HG03159 (cell line): ENCODE measurements around the gene MSH3.
"Not testable (repeated sequence)": the region's sequence is repeated elsewhere in the genome, so short reads cannot be mapped to it uniquely, and the experiment has no call there.

Source experiments
- ATAC-seq: cut with Tn5 transposase; IDR thresholded peaks from one replicate; pipeline ENCODE4 v1.9.1; 2021; ENCODE audit warnings: mild to moderate bottlenecking, moderate library complexity; ENCODE audit not compliant: unreplicated experiment

The MSH3 gene

GRCh38 chr5:80705216-80705769, 50.8 kb downstream of the MSH3 start:
- no peak for ATAC-seq

GRCh38 chr5:80705801-80706200, 51.3 kb downstream of the MSH3 start:
- ATAC-seq = no peak

GRCh38 chr5:80706835-80707447, 52.5 kb downstream of the MSH3 start:
- ATAC-seq = no peak

DNA sequence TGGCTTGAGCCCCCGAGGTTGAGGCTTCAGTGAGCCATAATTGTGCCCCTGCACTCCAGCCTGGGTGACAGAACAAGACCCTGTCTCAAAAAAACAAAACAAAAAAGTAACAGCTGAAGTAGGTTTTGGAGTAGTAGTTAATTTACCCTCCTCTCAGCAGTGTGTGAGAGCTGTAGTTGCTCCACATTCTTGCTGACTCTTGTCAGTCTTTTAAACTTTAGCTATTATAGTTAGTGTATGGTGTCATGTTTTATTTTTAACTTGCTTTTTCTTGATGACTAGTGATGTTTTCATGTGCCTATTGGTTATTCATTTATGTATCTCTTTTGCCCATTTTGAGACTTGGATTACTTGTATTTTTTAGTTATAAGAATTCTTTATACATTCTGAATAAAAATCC, 53.2 kb downstream of the MSH3 start:
- no peak for ATAC-seq

DNA sequence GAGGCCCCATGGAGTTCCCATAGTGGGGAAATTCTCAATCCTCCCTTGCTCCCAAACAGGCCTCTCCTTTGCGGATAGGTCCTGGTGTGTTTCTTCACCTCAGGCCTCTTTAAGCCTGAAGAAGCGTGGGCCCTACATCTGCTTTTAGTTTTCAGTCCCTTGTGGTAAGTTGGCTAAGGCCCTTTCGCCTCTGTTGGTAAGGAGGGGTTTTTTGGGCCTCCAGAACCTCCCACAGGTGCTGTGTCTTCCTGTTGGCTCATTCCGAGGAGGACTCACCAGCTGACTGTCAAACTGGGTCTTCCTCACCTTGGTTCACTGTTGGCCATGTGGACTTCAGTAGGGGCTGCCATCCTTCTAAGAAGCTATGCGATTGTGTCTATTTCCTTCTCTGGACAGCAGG, 56.8 kb downstream of the MSH3 start:
- ATAC-seq = no peak

- no peak for ATAC-seq
These were observed 57.5 kb downstream of the MSH3 start for GRCh38 chr5:80711938-80712337.

GRCh38 chr5:80712919-80713318, 58.5 kb downstream of the MSH3 start:
- no peak for ATAC-seq

DNA sequence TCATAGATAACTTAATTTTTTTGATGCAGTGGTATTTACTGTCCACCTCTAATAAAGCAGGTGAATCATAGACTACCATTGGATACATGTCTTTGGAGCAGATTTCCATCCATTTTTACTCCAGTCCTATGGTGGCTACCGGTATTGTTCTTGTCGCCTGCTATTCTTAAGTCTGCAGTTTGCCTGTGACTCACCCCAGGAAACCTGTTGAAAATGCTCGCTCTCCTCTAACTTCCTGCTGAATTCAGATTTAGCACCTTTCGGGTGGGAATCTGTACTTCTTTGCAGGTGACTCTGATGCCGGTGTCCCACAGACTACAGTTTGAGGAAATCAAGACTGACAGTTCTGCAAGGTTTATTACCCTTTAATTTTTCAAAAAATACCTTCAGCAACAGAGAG, 59.2 kb downstream of the MSH3 start:
- ATAC-seq = no peak

DNA sequence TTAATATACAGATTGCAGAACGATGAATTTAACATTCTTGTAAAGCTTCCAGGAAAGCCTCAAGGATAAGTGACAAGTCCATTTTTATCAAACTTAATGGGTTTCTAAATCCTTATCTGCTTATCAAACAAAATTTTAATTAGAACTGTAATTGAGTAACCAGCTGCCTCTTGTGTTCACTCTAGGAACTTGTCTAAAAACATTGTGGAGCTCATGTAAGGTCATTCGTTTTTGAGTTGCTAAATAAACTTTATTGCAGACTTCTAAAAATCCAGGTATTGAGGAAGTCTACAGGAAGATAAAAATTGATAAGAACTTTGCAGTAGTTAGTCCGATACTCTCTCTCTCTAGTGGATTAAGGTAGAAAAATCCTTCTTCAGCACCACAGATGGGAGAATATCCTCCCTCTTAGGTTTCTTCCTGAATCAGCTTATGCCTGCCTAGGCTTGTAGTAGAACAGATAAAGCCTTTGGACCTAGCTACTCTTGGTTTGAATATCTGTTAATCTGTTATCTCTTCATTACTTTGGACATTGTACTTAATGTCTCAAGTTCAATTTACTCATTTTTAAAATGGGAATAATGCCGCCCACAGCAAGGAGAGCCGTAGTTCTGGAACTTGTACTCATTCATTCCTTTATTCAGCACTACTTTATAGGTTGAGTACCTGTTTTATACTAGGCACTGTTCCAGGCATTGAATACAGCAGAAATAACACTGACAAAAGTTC, 60.3 kb downstream of the MSH3 start:
- no peak for ATAC-seq

GRCh38 chr5:80715887-80716286, 61.4 kb downstream of the MSH3 start:
- no peak for ATAC-seq

DNA sequence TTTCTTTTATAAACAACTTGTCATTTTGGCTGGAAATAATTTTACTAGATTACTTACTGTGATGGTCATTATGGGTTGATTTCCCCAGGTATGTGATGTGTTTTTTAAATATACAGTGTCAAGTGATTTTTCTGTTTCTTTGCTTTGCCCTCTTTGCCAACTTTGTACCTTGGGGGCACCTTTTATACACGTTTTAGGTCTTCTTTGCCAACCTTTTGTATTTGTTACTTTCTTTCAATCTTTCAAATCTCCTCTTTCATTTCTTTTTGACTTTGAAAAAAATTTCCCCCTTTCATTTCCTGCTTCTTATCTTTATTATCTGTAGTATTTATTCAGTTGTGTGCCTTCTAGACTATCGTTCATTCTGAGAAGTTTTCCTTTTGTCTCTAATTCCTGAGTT, 65.7 kb downstream of the MSH3 start:
- ATAC-seq = no peak

DNA sequence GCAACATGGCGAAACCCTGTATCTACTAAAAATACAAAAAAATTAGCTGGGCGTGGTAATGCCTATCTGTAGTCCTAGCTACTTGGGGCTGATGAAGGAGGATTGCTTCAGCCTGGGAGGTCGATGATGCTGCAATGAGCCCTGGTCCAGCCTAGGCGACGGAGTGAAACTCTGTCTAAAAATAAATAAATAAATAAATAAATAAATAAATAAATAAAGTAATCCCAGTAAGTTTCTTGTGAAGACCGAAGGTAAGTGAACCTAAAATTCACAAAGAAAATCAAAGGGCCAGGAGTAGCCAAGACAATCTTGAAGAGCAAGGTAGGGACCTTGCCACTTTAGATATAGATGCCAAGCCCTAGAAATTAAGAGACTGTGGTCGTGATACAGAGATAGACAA, 68.5 kb downstream of the MSH3 start:
- ATAC-seq = no peak

GRCh38 chr5:80725446-80725845, 71.0 kb downstream of the MSH3 start:
- no peak for ATAC-seq

GRCh38 chr5:80736730-80737129, 82.3 kb downstream of the MSH3 start:
- no peak for ATAC-seq

- no peak for ATAC-seq
These were observed 84.0 kb downstream of the MSH3 start for GRCh38 chr5:80738466-80738865.

- no peak for ATAC-seq
These were observed 84.6 kb downstream of the MSH3 start for GRCh38 chr5:80739057-80739456.

DNA sequence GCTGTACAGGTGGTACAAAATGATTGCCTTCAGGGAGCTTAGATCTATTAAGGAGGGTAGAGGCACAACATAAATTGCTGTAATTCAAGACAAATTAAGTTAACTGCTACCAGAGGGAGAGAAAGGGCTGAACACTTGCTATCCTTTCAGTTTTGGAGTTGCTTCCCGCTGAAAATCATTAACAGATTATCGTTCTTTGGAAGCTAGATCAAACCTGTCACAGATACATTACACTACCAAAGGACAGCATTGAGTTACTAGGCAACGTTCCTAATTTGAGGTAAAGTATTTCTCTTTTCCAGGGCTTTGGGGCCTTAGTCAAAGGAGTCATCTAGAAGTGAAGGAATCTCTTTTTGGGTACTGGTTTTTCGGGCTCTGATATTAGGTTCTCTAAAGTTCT, 85.0 kb downstream of the MSH3 start:
- ATAC-seq = no peak

DNA sequence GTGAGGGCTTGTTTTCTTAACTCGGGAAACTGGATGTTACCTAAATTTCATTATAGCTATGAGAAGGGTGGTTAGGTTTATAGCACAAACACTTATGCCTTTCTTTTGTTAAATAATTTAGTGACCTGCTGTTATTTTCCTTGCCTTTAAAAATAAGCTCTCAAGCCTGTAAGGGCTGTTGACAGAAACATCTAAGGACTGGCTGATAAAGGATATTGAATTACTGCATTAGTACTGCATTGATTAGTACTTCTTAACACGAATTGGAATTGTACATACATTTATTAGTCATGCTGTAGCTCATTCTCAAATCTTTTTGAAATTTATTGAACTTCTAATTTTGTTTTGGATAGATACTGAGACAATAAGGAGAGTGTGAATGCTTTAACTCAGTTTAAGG, 85.4 kb downstream of the MSH3 start:
- ATAC-seq = no peak

DNA sequence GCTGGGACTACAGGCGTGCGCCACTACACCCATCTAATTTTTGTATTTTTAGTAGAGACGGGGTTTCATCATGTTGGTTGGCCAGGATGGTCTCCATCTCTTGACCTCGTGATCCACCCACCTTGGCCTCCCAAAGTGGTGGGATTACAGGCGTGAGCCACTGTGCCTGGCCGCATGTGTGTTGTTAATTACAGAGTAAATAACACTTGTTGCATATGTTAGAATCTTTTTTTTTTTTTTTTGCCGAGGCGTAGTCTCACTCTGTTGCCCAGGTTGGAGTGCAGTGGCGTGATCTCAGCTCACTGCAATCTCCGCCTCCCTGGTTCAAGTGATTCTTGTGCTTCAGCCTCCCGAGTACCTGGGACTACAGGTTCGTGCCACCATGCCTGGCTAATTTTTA, 86.0 kb downstream of the MSH3 start:
- ATAC-seq = not testable (repeated sequence)

- no peak for ATAC-seq
These were observed 86.5 kb downstream of the MSH3 start for GRCh38 chr5:80740999-80741398.

GRCh38 chr5:80744149-80744548, 89.7 kb downstream of the MSH3 start:
- no peak for ATAC-seq

DNA sequence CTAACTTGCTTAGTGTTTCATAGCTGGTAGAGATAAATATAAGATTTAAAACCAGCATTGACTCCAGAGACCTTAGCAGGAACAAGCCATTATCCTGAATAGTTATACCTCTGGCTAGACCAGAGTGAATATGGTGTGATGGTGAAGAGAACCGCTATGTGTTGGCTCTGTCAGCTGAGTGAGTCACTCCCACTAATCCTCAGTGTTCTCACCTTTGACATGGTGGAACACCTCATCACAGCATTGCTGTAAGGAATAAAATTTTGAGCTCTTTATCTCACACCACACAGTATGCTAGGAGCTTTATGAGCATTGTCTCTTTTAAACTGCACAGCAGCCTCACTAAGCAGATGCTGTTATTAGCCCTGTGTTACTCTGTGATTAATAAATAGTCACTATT, 91.0 kb downstream of the MSH3 start:
- no peak for ATAC-seq

DNA sequence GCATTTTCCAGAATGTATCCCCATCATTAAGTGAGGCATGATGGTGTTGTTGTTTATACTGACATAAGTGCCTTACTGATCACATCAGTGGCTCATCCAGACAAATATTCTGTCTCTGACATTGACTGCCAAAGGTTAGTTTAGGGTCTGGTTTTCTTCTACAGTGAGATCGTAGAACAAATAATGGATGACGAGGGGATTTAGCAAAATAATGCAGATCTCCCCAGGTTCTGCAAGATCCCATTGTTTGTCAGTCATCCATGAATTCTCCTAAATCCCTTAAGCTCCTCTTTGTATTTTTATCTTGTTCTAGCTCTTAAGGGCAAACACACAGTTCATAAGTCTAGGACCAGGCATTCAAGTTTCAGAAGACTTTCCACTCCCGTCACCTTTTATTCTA, 93.5 kb downstream of the MSH3 start:
- no peak for ATAC-seq
